CD4-positive, alpha-beta T cell treated with Interleukin-17A for 1 hour (primary cell): ENCODE data around the gene WDFY2.

ENCODE experiments used
- DNase-seq: peaks from one replicate; pipeline ENCODE4 v3.0.0-alpha.2; 2020

Gene WDFY2

DNA sequence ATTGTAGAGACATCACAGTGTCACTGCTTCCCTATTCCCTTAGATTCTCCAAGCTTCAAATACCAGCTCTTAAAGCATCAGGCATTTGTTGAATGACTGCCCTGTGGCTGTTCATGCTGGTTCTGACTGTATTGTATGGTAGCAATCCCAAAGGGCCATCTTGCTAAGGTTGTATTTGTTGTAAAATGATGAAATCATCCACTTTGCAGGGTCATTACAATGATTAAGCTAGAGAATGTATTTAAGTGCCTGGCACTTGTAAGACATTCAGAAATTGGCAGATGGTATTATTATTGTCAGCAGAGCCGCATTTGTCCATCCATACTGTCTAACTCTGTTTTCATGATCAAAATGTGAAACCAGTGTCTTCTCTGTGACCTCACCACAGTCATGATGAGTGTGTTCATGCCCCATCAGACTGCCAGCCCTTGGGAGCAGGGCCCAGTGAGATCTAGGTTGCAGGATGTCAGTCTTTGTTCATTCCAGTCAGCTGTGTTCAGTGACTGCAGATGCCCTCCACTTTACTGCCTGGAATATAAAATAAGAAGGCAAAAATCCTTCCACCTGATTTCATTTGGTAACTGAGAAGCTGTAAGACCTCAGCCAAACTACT lies 133.6 kb downstream of the WDFY2 start:
- no peak for DNase-seq

DNA sequence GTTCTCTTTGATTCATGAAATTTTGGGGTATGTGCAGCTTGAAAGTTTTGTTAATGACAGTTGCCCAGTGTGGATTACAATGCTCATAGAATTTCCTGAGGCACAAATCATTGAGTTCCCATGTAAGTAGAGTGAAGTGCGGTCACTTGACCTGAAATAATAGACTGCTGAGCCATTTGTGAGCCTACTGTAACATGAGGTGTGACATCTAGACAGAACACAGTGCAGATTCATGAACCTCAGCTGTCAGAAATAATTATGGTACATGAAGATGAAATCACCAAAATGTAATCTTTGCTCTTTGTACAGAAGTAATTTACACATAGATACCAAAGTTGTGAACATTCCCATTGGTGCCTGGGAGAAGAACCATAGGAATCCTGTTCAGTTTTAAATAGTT lies 135.1 kb downstream of the WDFY2 start:
- DNase-seq, result no peak

DNA sequence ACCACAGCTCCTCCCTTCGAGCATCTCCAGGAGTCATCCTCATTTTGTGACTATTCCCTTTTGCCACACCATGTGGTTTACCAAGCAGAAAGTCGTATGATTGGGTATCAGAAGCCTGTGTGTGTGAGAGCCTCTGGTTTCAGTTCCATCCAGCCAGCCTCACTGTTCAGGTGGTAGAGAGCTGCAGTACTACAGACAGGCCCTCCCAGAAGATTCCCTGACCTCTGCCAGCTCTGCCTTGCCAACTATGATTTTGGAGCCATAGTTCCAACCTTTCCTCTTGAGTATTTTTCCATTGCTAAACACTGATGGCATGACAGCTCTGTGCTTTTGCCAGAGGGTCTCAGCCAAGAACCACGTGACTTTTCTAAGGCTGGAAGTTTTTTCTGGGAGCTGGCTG lies 137.2 kb downstream of the WDFY2 start:
- no peak for DNase-seq

DNA sequence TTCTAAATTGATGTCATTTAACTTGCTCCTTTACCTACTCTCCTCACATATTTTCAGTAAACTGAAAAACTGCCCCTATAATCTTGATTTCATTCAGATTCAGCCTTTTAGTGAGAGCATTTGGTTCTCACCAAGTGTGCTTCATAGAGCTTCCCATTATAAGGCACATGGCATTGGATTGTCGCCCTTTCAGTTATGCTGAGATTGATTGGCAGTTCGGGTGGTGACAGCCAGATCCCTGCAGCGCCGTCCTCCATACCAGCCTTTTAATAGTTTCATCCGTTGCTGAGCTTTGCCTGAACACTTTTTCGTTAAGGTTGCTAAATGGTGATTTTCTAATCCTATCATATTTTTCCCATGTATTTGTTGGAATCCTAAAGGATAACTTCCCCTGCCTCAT lies 139.3 kb downstream of the WDFY2 start:
- DNase-seq, result no peak

DNA sequence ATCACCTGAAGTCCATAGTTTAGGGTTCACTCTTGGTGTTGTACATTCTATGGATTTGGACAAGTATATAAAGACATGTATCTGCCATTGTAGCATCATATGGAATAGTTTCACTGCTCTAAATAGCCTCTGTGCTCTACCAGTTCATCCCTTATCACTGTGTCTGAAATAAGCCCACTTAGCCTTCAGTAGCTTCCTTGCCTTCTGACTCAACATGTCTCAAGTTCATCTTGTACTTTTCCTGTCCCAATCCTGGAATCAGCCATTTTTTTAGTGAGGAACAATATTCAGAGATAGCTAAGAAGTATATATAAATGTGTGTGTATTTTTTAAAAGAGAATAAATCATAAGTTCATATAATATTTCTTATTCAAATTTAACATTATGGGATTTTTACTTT lies 140.5 kb downstream of the WDFY2 start:
- DNase-seq, result no peak

DNA sequence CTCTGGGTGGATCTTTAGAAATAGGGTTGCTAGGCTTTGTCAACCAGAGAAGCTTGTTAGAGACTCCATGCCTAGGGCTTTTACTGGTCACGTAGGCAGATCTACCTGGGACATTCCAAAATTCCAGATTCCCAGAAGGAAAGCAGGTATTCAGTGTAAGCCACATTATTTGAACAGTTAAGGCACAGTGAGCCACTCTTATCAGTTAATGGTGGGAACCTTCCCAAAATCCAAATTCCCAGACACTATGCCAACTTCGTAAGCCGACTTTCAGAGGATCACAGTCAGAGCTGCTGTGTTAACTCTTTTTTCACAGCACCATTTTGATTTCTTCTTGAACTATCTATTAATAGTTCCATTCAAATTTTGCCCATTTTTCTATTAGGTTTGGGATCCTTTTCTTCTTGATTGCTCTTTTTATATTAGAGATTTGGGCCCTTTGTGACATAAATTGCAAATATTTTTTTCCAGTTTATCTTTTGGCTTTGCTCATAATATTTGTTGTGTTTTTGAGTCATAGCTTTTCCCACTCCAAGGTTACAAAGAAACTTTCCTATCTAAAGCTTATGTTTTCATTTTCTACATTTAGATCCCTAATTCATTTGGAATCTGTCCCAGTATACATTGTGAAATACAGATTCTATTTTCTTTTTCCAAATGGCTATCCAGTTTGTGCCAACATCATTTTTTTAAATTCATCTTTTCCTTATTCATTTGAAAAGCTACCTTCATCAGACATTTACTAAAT lies 142.4 kb downstream of the WDFY2 start:
- DNase-seq, result no peak

DNA sequence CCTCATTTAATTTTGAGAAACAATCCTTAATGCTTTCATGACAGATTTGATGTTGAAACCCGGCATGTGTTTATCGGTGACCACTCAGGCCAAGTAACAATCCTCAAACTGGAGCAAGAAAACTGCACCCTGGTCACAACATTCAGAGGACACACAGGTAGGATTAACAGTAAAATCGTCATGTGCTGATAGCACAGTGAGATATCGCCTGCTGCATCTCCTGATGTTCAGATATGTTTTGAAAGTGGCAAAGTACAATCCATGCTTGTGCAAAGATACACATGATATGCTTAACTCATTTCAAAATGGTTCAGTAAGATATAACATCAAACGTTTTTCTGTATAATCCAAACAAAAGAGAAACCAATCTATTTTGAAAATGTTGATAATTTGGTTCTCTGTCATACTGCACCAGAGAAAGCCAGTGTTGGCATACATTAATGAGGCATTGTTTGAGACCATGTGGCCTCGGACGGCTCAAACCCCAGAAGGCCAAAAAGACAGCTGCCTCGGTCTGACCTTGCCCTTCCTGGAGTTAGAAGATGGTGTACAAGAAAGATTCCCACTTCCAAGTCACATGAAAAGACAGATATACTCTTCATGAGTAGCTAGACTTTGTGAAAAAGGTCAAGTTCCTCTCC lies 143.5 kb downstream of the WDFY2 start:
- no peak for DNase-seq

DNA sequence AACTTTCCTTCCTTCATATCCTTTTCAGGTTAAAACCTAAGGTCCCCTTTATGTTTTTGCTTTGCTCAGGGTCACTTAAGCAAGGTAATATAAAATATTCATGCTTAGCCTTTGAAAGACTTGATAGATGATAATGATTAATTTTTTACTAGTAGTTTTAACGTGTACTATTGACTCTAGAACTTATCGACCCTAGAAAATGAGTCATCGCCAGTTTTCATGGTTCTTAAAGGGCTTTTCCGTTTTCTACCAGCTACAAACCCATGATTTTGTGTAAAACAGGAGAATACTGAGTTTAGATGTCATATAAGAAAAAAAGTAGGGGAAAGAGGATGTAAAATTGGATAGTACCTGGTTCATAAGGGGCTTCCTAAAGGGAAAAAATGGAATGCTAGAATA lies 144.0 kb downstream of the WDFY2 start:
- DNase-seq, result no peak

DNA sequence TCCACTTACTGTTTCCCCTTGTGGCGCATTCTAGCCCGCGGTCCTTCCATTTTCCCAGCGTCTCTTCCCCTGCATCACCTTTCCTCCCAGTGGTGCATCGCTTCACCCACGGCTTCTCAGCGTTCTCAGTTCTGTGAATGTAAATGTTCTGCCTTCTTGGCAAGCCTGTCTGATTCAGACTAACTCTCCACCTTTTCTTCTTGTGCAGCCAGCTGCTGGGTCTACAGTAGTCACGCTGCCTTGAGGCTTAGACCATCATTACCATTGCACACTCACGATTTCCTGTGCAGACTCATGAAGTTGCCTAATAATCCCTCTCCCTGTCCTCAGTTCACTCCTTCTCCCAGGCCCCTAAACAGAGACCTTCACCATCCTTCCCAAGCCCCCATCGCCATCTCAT lies 144.7 kb downstream of the WDFY2 start:
- DNase-seq, result no peak

DNA sequence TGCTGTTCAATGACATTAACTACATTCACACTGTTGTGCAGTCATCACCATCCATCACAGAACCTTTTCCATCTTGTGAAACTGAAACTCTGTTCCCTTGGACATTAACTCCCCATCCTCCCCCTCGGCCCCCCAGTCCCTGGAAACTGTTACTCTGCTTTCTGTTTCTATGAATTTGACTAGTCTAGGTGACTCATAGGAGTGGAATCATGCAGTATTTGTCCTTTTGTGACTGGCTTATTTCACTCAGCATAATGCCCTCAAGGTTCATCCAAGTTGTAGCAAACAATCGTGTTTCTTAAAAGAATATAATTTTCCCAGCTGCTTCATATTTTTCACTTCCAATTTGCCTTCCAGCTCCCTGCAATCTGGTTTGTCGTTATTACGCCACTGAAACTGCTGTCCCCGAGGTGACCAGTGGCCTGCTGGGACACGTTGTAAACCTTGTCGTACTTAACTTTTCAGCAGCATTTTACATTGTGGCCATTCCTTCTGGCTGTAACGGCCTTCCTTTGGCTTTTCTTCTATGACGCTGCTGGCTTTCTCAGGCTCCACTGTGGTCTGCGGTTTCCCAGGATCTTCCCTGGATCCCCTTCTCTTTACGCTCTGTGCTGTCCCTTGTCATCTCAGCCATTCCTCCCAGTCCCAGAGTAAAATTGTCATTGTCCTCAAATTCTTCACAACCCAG lies 145.7 kb downstream of the WDFY2 start:
- DNase-seq, result no peak

DNA sequence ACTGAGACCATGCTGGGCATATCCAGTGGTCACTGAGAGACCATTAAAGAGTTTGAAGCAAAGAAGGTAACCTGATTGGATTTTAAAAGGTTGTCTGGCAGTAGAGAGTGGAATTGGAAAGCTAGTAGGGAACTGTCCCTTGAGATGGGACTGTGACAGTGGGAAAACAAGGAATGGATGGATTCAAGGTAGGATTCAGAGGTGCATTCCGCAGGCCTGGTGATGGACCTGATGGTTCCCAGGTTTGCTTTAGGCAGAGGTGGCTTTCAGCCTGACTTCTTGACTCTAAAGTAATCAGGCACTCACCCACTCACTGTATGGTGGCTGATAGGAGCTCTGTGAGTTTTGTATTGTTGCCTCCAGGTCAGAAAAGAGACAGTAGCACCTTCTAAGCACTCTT lies 146.7 kb downstream of the WDFY2 start:
- DNase-seq, result no peak

DNA sequence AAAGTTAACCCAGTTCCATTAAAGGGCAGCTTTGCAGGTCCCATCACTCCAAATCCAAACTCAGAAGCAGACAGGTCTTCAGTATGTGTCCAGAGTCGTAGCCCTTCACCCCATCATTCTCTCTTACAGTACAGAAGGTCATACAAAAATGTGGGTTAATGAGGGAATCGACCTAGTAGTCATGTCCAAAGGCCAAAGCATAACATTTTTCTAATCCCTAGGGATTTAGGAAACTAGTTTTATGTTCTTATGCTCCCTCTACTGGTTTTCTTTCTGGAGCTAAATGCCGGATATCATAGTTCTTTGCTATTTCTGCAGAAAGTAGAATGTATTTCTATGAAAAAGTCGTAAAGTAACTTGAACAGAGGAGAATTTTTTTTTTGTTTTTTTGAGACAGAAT lies 147.5 kb downstream of the WDFY2 start:
- no peak for DNase-seq

DNA sequence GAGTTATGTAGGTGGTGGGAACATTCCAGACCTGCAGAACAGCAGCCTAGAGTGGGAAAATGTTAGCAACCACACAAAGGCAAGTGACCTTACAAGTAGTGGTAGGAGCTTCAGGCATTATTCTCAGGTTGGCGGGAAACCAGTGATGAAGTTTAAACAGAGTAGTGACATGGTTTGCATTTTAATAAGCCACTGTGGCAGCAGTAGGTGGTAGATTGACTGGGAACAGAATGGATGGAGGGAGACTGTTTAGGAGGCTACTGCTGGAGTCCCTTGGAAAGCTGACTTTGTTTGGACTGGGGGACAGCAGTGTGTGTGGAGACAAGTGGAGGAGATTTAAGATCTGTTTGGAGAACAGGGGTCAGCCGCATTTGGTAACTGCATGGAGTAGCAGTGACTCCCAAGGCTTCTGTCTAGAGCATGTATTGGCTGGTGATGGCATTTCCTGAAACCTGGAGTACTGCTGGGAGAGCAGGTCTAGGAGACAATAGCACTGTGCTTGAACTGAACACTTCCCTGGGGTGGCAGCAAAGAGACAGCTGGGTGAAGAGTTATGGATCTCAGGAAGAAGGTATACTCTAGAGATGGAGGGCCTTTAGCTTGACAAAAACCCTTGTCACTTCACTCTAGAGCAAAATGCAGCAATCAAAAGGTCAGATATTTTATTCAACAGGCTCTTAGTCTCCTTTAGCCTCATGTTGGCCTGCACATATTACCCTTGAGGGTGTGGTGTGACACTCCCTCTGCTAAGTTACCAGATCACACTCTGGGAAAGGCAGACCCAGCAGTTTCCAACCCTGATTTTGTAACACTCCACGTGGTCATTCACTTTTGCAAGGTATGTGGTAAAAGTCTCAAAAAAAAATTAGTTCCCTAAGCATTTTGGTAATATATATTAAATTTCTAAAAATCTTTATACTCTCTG lies 149.4 kb downstream of the WDFY2 start:
- DNase-seq, result no peak

DNA sequence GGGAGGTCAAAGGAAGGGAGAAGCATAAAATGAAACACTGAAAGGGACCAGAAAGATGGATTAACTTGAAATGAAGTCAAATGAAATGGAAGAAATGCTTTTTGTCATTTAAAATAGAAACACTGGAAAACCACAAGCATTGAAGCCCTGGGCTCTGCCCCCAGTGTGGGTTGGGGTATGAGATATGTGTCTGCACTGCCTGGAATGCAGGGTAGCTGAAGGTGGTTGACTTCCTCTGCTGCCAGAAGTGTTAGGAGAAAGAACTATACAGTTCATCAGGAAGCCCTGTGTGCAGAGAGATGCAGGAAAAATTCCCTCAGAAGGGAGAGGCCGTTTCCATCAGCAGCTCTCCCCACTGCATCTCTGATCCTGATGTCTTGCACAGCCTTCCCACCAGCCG lies 150.5 kb downstream of the WDFY2 start:
- no peak for DNase-seq

DNA sequence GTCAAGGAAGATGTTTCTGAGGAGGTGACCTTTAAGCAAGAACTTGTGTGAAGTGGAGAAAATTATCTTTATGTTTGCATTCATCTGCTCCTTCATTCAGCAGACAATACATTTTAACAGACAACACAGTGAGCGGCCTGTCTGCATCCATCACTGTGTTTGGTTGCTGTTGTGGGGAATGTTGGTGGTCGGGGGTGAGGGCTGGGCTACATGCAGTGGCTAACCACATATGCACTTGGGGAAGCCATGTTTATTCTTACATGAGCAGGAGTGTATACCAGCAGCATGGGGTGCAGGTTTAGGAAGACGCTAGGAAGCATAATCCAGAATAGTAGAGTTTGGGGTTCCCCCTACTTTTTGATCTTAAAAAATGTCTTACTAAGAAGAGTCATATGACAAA lies 153.3 kb downstream of the WDFY2 start:
- peak; percentile 2 for DNase-seq

DNA sequence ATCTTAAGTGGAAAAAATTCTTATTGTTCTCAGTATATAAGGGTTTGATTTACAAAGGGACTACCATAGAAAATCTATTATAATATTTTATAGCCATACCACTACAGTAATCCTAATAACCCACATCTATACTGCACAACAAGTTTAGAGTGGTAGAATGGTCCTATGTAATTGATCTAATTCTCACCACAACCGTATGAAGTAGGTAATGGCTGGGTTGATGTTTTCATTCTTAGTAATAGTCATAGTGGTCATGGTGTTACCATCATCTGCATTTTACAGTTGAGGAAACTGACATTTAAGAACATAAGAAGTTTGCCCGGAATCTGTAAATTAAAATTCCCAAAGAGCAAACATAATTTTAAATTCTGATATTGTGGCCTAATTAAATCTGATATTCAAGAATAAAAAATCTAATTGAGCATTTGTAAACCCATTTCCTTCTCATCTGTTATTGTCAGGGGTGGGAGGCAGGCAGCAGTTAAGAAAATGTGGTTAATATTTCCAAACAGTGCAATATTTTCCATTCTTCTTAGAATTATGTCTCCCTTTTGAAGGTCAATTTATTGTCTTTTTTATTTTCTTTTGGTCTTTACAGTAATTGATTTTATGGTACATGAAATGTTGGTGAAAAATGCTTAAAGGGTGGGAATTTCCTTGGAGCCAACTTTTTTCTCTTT lies 154.1 kb downstream of the WDFY2 start:
- DNase-seq, result no peak

DNA sequence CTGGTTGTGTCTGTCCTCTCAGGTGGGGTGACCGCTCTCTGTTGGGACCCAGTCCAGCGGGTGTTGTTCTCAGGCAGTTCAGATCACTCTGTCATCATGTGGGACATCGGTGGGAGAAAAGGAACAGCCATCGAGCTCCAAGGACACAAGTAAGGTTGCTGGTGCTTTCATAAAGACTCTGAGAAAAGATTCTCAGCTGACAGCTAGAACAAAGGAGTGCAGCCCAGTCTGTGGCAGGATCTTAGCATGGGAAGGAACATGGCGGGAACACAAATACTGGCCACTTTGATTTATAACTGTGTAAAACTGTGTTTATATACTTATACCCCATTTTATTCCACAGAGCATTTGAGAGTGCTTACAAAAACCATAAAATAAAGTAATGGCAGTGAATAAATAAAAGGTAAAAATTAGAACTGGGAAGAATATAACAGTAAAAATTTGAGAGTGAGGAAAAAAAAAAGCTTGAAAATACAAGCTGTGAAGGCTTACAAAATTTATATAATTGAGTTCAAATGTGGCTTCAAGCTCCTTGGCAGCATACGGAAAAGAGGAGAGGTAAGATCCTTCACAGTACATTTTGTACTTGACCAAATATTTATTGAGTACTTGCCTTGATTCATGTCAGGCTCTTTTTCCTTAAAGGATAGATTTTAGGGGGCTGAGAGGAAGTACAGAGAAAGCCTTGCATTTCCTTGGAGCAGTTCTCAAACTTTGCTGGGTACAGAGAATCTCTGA lies 154.9 kb downstream of the WDFY2 start:
- DNase-seq, result no peak

DNA sequence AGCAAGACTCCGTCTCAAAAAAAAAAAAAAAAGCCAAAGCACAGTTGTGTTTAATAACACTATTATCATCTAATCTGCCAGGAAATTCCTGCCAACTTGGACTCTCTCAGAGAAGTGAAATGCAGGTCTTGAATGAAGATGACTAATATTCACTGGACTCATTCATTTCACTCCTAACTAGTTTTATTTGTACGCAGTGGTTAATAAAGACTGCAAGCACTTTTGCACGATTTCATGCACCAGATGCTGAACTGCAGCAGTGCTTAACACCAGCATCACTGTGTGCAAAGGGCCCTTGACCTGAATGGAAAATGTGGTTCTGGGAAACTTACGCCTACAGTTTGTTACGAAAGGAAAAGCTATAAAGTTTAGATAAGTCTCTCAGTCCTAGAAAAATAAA lies 156.4 kb downstream of the WDFY2 start:
- no peak for DNase-seq

DNA sequence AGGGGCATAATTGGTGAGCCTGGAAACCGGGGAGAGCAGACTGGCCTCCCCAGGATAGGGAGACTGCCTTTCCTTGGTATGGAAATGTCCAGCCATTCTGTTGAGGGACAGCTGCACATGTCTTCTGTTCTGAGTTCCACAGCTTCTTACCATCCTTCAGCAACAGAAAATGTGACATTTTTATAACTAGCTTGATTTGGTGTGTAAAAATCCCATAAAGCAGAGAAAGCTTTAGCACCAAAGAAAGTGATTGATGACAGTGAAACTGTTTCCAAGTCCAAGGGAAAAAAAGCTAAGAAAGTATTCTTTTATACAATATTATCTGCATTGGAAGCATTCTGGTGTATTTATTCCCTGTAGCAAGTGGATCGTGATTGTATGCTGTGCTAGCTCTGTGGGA lies 157.8 kb downstream of the WDFY2 start:
- no peak for DNase-seq

DNA sequence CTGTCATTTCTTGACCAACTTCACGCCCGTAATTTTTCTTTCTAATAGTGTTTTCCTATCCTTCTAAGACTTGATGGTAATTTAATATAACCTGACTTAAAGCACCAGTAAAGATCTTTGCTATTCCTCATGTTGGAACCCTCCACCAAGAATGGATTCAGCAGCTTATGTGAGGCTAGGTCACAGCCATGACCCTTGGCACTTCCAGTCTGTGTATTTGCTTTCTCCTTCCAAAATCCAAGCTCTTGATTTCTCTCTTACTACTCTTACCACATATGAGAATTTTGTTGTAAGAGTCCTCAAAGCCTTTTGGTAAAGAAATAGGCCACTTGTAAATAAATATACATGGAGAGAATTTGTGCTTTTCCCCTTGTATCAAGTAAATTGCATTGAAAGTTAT lies 158.3 kb downstream of the WDFY2 start:
- no peak for DNase-seq

DNA sequence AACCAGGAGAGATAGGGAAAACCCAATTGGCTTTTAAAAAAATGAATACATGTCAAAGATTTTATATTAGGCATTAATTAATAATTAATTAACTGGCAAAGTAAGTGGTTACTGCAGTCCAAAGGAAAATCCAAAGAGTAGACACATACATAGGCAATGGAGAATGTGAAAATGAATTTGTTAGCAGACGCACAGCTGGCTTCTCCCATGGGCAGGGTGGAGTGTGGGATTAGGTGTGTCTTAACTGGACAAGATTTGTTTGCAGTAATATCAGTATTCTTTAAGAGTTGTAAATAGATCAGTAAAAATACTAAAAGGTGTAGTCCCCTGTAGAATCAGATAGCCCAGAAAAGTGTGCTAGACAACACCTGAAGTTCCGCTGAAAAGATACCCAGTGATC lies 161.0 kb downstream of the WDFY2 start:
- no peak for DNase-seq

DNA sequence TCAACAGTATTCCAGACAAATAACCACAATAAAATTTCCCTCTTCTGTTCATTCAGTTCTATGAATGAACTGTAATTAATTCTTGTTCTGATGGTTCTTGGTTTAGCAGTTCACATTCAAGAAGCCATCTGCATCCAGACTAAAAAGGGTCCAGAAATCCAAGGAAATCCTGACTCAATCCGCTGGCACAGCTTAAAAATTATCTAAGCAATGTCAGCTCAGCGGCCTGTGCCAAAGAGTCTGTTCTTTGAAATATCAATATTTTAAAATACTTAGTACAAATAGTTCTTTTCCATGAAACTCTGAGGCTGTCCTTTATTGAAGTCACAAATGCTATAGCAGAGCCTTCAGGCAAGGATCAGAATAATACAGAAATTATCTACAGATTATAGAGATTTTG lies 162.5 kb downstream of the WDFY2 start:
- no peak for DNase-seq
